GM19467 (cell line): ENCODE measurements around the gene TCF12.
"Not testable (repeated sequence)": the region's sequence is repeated elsewhere in the genome, so short reads cannot be mapped to it uniquely, and the experiment has no call there.

ENCODE experiments used
- ATAC-seq: cut with Tn5 transposase; IDR thresholded peaks from one replicate; pipeline ENCODE4 v1.9.1; 2021; ENCODE audit warnings: mild to moderate bottlenecking, moderate library complexity; ENCODE audit not compliant: unreplicated experiment

Gene TCF12

DNA sequence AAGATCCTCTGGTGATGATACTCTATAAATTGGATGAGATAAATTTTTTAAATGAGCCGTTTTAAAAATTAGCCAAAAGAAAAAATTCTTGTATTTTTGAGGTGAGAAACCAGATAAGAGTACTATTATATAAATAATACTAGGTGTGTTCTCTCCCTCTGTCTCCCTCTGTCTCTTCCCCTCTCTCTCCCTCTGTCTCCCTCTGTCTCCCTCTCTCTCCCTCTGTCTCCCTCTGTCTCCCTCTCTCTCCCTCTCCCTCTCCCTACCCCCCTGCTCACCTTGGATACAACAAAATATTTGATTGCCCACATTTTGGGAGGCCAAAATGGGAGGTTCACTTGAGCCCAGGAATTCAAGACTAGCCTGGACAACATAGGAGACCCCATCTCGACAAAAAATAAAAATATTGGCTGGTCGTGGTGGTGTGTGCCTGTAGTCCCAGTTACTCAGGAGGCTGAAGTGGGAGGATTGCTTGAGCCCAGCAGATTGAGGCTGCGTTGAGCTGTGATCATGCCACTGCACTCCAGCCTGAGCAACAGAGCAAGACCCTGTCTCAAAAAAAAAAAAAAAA lies 168.5 kb downstream of the TCF12 start:
- ATAC-seq = no peak

GRCh38 chr15:57089815-57090495 lies 171.5 kb downstream of the TCF12 start:
- ATAC-seq = no peak

GRCh38 chr15:57090496-57090859 lies 172.0 kb downstream of the TCF12 start:
- no peak for ATAC-seq

DNA sequence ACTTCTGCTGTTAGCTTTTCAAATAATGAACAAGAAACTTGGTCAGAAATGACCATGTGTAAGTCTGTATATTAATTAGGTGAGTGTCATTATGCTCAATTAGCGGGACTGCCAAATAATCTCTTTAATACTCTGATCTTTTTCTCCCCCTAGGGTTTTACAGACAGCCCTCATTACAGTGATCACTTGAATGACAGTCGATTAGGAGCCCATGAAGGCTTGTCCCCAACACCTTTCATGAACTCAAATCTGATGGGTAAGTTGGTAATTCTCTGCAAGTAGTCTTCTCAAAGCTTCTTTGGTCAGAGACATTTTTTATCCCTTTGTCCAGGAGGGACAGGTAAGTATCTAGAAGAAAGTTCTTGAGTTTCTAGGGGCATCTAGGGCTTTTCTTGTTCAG lies 173.2 kb downstream of the TCF12 start:
- no peak for ATAC-seq

GRCh38 chr15:57092252-57092651 lies 173.8 kb downstream of the TCF12 start:
- no peak for ATAC-seq

DNA sequence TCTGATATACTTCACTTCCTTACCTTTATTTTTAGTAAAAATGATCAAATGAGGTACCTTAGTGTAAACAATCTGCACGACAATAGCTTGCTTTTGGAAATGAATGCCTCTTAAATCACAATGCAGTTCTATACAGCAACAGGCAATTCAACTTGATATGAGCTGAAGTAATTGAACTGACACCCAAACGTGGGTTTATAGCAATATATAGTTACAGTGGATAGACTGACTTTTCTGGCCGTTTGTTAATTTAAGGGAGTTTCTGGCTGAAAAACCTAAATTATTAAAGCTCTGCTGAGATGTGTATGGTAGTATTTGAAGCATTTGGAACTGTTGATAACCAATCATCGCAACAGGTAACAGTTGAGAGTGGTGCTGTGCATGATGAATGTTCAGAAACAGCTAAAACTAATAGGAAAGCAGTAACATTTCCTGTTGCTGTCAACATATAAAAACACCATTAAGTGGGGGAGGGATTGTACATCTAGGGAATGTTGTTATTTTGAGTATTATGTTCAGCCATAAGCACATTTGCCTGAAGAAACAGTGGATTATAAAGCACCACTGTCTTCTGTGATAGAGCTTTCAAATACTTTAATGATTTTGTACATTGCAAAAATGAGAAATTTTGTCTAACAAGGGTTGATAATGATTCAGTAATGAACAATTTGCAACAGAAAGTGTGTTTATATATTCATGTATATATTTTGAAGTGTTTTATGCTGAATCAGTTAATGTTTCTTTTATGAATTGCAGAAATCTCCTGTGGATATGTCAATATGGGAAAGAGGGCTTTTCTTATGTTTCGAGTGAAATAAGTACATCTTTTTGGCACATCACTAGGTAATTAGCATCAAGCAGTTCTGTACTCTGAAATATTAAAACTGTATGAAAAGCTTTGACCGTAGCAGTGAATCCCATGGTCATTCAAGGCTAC lies 176.1 kb downstream of the TCF12 start:
- no peak for ATAC-seq

- no peak for ATAC-seq
Observed at GRCh38 chr15:57095896-57096295, 177.5 kb downstream of the TCF12 start.

GRCh38 chr15:57097246-57097645 lies 178.8 kb downstream of the TCF12 start:
- no peak for ATAC-seq

DNA sequence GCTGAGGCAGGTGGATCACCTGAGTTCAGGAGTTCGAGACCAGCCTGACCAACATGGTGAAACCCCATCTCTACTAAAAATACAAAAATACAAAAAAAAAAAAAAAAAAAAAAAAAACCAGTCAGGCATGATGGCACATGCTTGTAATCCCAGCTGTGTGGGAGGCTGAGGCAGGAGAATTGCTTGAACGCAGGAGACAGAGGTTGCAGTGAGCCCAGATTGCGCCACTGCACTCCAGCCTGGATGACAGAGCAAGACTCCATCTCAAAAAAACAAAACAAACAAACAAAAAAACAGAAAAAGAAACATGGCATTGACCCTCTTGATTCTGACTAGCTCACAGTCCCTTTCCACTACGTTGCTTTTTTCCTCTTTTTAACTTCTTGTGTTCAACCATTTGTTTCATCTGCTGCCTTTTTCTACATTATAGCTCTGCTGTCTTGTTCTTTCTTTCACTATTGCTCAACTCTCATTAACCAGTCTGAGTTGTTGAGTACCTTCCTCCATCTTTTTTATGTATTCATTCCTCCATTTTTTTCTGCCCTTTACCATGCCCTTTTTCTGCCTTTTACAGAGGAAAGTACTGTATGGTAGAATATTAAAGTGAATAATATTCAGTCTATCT lies 179.6 kb downstream of the TCF12 start:
- ATAC-seq = not testable (repeated sequence)

DNA sequence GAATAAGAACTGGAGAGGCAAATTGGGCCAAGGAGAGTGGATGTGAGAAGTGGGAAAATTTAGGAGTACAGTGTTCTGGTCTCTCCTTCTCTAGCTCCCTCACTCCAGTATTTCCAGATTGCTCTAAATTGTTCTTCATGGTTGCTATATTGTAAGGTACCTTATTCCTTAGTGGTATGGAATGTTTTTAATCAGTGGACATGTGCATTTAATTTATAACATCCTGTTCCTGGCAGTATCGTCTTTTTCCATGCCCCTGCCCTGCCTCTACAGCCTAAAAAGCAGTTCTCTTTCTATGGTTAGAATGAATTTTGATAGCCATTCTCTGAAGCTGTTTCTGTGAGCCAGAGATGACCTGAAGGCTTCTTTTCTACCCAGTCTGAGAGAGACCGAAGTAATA lies 180.5 kb downstream of the TCF12 start:
- ATAC-seq = no peak

DNA sequence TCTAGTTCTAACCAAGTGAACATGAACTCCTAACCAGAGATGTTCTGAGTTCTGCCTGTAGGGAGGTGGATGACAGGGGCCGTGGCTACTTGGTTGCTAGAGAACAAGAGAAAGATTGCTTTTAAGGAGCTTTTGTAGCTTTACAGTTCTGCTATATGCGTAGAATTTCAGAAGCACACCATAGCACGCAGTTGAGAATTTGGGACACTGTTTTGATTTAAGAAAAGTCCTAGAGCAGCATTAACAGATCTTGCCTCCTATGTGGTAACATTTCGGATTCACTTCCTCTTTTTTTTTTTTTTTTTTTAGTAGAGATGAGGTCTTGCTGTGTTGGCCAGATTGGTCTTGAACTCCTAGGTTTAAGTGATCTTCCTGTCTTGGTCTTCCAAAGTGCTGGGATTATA lies 181.7 kb downstream of the TCF12 start:
- no peak for ATAC-seq

DNA sequence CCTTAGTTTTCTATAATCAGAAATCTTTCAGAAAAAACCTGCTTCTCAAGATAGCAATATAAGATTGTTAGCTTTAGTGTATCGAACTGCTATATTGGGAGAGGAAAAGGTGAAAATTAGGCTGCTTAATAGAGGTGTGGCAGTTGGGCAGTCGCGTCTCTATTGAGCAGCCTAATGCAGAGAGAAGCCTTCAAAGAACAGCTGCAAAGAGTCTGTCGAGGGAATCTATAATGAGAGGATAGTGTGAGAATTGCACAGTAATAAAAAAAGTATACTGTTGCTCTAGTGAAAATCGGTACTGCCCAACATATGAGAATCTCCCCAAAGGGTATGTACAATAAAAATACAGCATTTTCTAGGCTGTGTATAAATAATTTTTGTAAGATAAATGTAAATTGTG lies 184.4 kb downstream of the TCF12 start:
- no peak for ATAC-seq

DNA sequence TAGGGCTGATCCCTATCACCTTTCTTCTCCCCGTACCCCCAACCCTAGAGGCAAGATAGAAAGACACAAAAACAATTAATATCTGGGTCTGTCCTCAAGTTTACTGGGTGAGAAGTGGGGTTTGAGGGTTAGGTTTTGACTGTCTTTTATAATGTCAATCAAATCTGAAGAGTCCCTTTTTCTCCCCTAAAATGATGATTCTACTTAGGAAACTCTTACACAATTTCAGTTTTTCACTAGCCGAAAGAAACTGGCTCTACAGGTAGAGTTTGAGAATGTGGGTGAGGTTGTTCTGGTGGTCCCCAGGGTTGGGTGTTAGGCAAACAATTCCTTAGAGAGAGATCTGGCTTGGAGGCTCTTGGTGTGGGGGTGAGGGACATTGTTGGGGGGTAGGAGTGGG lies 189.9 kb downstream of the TCF12 start:
- no peak for ATAC-seq

GRCh38 chr15:57109005-57109404 lies 190.6 kb downstream of the TCF12 start:
- ATAC-seq = no peak

GRCh38 chr15:57111002-57111401 lies 192.6 kb downstream of the TCF12 start:
- no peak for ATAC-seq

DNA sequence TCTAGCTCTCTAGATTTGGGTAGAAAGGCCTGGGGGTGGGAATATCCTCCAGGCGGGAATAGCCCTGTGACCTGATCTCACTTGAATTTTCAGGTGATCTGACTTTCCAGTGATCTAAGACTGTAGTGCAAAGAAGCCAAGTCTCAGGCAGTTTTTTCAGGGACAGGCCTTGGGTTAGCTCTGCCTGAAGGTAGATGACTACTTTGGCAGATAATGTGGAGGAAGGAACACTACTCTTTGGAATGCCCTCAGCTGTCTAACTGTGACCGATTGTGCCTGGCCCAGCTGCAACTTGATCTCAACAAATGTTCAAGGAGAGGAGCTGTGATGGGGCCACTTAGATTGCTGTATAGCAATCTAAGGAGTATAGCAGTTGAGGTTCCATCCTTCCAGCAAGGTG lies 193.7 kb downstream of the TCF12 start:
- no peak for ATAC-seq

DNA sequence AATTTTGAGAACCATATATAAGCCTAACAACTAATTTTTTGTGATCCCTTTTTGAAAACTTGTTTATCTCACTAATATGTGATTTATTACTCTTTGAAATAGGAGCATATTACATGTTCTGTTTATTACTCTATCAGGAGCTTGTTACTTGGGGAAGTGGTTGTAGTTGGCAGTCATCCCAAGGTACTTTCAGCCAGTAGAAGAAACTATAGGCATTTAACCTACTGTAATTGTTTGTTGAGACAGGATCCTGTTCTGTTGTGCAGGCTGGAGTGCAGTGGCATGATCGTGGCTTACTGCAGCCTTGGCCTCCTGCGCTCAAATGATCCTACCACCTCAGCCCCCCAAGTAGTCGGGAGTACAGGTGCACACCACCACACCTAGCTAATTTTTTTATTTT lies 195.6 kb downstream of the TCF12 start:
- no peak for ATAC-seq

- no peak for ATAC-seq
Observed at GRCh38 chr15:57118013-57118799, 199.8 kb downstream of the TCF12 start.

DNA sequence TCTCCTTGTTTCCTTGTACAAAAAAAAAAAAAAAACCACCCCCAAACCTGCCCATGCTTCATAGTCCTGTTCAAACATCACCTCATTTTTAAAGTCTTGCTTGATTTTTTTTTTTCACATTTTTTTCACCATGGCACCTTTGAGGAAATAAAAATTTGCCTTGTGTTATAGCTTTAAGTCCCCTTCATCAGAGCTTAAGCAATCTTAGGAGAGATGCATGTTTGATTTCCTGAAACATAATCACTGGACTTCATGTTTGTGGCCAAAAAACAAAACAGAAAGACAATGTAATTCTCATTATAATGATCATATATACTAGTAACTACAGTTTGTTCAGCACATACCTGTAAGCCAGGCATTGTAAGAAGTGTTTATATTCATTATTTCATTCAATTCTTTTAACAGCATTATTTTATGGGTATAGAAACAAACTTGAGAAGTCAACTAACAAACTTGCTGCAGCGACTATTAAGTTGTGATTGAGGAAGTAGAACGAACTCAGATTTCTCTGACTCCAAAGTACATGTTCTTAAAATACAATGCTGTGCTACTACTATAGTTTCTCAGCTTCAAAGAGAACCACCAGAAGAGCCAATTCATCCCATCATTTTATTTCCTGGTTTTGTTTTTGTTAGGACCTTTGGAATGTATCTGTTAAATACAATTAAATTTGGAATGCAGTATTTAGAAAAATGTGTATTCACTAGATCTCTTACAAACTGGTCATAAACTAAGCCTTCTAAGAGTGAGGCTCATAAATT lies 203.8 kb downstream of the TCF12 start:
- ATAC-seq = no peak

- no peak for ATAC-seq
Observed at GRCh38 chr15:57124036-57124435, 205.6 kb downstream of the TCF12 start.
